G401 (cell line): ENCODE results near the gene ACYP2. TPM values are rescaled to one million over a fixed set of nuclear protein-coding genes. Genes with fewer than 3 reads are reported as not detected.
"Not testable (repeated sequence)": the region's sequence is repeated elsewhere in the genome, so short reads cannot be mapped to it uniquely, and the experiment has no call there.

Experiments used
- DNase-seq: peaks from one replicate; pipeline ENCODE4 v3.0.0-alpha.2; 2015; ENCODE audit warnings: low spot score
- in situ Hi-C: cut with HindIII; loops from 2 replicates; pipeline ENCODE4 v1.10.0; 2016; ENCODE audit warnings: low sequenced_read_pairs, mixed read lengths
- total RNA-seq: library from RNA; depleted of rRNA; stranded (reverse); fragments of >200 nt; shearing (Covaris generic); gene quantifications from 2 replicates; pipeline ENCODE4 v1.2.3, GENCODE V29; 2014

Gene ACYP2
- total RNA-seq, 1 experiment from 2014 or later = 15.5 TPM

DNA sequence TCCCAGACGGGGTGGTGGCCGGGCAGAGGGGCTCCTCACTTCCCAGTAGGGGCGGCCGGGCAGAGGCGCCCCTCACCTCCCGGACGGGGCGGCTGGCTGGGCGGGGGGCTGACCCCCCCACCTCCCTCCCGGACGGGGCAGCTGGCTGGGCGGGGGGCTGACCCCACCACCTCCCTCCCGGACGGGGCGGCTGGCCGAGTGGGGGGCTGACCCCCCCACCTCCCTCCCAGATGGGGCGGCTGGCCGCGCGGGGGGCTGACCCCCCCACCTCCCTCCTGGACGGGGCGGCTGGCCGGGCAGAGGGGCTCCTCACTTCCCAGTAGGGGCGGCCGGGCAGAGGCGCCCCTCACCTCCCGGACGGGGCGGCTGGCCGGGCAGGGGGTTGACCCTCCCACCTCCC, 20.0 kb upstream of the ACYP2 start:
- DNase-seq, in situ Hi-C loops: not testable (repeated sequence)

GRCh38 chr2:54096141-54096540, 19.3 kb upstream of the ACYP2 start:
- DNase-seq, in situ Hi-C loops: not testable (repeated sequence)

GRCh38 chr2:54097124-54097523, 18.3 kb upstream of the ACYP2 start:
- in situ Hi-C loops = no loop called here
- no peak for DNase-seq

DNA sequence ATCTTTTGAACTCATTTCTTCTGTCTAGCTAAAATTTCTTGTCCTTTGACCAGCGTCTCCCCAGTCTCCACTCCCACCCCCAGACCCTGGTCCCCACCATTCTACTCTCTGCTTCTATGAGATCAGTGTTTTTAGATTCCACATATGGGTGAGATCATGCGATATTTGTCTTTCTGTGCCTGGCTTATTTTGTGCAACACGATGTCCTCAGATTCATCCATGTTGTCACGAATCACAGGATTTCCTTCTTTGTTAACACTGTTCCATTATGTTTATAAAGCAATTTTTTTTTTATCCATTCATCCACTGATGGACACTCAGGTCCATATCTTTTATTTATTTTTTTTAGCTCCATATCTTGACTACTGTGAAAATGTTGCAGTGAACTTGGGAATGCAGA, 16.0 kb upstream of the ACYP2 start:
- DNase-seq = no peak
- in situ Hi-C loops = no loop called here

DNA sequence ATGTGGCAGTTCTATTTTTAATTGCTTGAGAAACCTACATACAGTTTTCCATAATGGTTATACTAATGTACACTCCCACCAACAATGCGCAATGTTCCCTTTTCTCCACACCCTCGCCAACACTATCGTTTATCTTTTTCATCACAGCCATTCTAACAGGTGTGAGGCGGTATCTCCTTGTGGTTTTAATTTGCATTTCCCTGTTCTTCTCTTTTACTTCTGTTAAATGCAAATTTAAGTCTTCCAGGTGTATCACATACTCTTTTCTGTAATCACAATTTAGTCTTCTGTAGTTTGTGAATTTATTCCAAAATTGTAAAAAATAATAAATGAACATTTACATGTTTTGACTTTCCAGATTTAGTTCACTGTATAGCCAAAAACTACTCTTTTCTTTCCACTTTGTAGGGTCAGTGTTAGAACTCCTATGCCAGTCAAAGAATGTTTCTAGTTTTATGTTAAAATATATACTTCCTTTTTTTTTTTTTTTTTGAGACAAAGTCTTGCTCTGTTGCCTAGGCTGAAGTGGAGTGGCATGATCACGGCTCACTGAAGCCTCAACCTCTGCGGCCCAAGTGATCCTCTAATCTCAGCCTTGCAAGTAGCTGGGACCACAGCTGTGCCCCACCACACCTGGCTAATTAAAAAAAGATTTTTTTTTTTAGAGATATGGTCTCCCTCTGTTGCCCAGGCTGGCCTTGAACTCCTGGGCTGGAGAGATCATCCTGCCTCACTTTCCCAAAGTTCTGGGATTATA, 15.4 kb upstream of the ACYP2 start:
- in situ Hi-C loops = loop anchor here (10.0 kb wide), 1 partner anchor 105 kb away; no protein-coding TSS in a partner anchor
- no peak for DNase-seq

GRCh38 chr2:54100772-54101171, 14.6 kb upstream of the ACYP2 start:
- in situ Hi-C loops = loop anchor here (10.0 kb wide), 1 partner anchor 104 kb away; no protein-coding TSS in a partner anchor
- no peak for DNase-seq

GRCh38 chr2:54103454-54104314, 11.7 kb upstream of the ACYP2 start:
- DNase-seq = no peak
- in situ Hi-C loops = loop anchor here (10.0 kb wide), 1 partner anchor 101 kb away; no protein-coding TSS in a partner anchor

DNA sequence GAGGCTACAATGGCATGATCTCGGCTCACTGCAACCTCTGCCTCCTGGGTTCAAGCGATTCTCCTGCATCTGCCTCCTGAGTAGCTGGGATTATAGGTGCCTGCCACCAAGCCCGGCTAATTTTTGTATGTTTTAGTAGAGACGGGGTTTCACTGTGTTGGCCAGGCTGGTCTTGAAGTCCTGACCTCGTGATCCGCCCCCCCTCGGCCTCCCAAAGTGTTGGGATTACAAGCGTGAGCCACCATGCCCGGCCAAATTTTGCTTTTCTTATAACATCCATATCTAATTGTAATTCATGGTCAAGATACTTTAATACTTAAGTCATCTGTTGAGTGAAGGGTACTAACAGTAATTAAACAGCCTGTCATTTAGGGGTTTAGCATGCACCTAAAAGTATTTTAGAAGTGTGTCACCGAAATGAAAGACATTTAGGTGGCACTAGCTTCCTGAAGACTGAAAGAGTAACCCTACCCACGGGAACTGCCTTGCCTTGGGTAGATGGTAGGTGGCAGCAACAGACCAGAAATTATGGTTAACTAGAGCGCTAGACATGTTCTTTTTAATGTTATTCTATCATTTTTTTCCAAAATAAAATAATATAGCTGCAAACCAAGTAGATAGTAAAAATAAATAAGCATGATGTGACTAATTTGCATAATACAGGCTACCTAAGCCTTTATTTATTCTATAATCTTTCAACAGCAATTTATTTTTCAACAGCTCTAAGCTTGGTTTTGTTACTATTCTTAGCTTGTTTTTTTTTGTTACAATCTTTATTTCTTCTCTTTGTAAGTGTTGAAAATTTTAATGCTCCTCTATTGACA, 8.6 kb upstream of the ACYP2 start:
- DNase-seq = peak; percentile 84
- in situ Hi-C loops = loop anchor here (10.0 kb wide), 1 partner anchor 98 kb away; no protein-coding TSS in a partner anchor

DNA sequence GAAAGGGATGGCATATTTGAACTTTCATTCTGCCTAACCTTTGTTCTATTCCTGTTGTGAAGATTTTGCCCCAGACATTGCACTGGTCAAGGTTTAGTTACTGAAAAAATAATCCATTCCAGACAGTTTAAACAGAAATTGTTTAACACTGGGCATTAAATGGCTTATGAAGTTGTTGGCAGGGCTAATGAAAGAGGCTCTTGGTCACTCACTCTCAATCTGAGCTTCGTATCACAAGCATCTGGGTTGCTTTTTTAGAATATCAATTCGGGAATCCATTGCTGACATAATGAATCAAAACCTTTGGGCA, 8.0 kb upstream of the ACYP2 start:
- DNase-seq = no peak
- in situ Hi-C loops = loop anchor here (10.0 kb wide), 1 partner anchor 97 kb away; no protein-coding TSS in a partner anchor

- peak; percentile 66 for DNase-seq
- in situ Hi-C loops = loop anchor here (10.0 kb wide), 1 partner anchor 97 kb away; no protein-coding TSS in a partner anchor
Observed at GRCh38 chr2:54107903-54108615, 7.4 kb upstream of the ACYP2 start.

DNA sequence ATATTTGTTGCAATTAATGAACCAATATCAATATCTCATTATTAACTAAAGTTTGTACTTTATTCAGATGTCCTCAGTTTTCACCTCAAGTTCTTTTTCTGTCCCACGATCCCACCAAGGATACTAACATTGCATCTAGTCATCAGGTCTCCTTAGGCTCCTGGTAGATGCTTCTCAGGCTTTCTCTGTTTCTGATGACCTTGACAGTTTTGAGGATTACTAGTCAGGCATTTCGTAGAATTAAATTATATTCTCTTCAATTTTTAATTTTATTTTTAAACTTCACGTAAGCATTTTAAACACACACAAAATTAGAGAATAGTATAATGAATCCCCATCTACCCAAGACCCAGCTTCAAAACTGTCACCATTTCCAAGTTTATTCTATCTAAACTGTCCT, 5.6 kb upstream of the ACYP2 start:
- in situ Hi-C loops = loop anchor here (10.0 kb wide), 1 partner anchor 95 kb away; no protein-coding TSS in a partner anchor
- DNase-seq = no peak

DNA sequence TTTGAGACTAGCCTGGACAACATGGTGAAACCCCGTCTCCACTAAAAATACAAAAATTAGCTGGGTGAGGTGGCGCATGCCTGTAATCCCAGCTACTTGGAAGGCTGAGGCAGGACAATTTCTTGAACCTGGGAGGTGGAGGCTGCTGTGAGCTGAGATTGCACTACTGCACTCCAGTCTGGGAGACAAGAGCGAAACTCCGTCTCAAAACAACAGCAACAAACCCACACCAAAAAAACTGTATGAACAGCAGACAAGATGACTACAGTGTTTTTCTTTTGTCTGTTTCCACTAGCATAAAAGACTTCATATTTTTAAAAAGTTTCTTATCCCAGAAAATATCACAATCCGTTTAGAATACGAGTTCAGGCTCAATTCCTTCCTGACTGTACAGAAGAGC, 936 bp upstream of the ACYP2 start:
- in situ Hi-C loops = not testable (repeated sequence)

DNA sequence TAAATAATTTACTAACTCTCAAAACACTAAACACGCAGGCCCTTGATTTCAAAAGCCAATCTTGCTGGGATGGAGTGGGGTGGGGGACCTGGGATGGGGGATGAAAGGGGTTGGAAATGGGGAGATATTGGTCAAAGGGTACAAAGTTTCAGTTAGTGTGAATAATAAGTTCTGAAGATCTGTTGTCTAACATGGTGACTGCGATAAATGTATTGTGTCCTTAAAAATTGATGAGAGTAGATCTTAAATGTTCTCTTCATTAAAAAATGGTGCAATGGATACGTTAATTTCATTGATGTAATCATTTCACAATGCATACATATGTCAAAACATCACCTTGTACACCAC, 505 bp upstream of the ACYP2 start:
- DNase-seq = no peak
- in situ Hi-C loops = no loop called here

More for the DNA sequence above, 936 bp upstream of the ACYP2 start:
- DNase-seq = not testable (repeated sequence)

DNA sequence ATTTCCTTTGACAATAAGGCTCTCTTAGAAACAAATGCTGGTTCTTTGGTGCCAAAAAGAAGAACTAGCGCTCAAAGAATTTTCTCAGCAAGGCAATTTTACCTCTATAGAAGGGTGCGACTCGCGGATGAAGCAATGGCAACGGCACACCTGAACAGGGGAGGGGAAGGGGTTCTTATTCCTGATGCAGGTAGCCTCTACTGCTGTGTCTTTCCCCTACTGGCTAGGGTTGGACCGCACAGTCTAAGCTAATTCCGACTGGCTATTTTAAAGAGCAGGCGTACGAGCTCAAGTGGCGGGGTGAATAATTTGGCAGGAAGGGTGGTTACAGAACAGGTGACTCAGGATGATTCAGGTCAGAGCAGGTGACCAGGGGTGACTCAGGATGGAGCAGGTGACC, 1.2 kb downstream of the ACYP2 start:
- DNase-seq, in situ Hi-C loops: not testable (repeated sequence)

GRCh38 chr2:54120950-54121349, 5.5 kb downstream of the ACYP2 start:
- in situ Hi-C loops = no loop called here
- DNase-seq = no peak

DNA sequence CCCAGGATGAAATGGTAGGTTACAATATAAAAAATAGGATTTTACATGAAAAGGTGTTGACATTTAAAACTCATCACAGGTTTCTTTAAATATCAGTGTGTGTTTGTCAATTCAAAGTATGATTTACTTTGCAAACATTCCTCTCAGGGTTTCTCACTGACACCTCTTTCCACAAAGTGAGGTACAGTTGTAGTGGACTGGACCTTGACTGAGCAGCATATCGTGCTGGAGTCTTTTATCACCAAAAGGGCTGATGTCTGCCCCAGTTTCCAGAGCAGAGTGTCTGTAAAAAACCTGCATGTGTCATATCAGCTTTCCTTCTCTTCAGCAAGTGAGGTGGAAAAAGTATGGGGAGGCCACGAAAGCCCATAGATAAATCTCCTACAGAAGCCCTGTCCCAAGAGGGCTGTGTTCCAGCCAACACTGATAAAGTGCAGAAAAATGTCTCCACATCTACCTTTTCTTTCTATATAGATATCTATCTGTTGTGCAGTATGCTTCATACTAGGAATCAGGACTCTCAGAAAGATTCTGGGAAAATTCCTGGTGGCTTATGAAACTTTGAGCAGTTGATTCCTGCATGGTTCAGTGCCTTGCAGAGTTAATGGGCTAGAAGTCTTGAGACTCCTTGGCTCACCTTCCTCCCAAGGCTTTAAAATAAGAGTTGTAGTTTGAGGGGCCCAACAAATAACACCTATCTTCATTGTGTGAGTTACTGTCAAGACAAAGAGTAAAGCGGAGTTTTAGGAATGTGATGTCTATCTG, 6.9 kb downstream of the ACYP2 start:
- in situ Hi-C loops = no loop called here
- peak; percentile 84 for DNase-seq

DNA sequence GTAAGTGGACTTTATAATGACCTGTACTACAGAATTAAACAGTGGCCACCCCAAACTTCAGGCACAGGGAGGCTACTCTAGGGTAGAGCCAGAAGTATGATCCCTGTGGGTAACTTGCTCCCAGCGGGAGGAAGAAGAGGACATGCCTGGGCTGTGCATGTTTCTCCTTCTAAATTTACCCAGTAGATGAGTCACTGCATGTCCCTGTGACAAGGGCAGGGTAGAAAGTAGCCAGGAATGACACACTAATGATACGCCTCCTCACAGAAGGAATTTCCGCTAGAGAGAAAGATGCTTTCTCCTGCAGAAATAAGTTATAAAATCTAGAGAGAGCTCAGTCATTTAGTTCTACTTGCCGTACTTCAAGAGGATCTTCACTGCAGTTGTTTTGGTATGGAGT, 7.5 kb downstream of the ACYP2 start:
- in situ Hi-C loops = no loop called here
- peak; percentile 67 for DNase-seq

DNA sequence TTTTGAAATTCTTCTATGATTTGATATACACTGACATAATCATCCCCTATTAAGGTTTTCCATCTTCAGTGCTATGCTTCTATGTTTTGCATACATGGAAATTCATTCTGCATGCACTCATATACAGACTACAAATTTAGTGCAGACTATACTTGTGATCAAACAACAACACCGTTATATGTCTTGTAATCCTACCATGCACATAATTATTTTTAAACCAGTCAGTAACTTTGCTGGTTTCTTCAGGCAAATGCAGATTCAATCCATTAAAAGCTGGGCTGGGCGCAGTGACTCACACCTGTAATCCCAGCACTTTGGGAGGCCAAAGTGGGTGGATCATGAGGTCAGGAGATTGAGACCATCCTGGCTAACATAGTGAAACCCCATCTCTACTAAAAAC, 11.8 kb downstream of the ACYP2 start:
- in situ Hi-C loops, DNase-seq: not testable (repeated sequence)
